Endodermal cell (in vitro differentiated cells): ENCODE results near the gene CAVIN3. TPM values are rescaled to one million over a fixed set of nuclear protein-coding genes. Genes with fewer than 3 reads are reported as not detected.
A peak's percentile ranks its signal among the peaks of the same experiment; 100 is the strongest.

Source experiments
- DNase-seq: peaks from one replicate; pipeline ENCODE4 v3.0.0-alpha.2; 2017
- H3K27ac ChIP-seq: 2 replicates; pipeline ENCODE4 v1.5.1; 2013; ENCODE audit warnings: mild to moderate bottlenecking, low read depth, low read length, moderate library complexity
- H3K27me3 ChIP-seq: 2 replicates; pipeline ENCODE4 v1.6.1; 2013; ENCODE audit warnings: mild to moderate bottlenecking, low read length, moderate library complexity; ENCODE audit not compliant: insufficient read depth, control insufficient read depth, poor library complexity, severe bottlenecking
- H3K36me3 ChIP-seq: 2 replicates; pipeline ENCODE4 v1.7.0; 2013; ENCODE audit warnings: mild to moderate bottlenecking, low read length, moderate library complexity; ENCODE audit not compliant: control insufficient read depth, insufficient read depth
- H3K4me1 ChIP-seq: one replicate; pipeline ENCODE4 v1.7.0; 2013; ENCODE audit warnings: low read length; ENCODE audit not compliant: control insufficient read depth, insufficient read depth
- H3K4me3 ChIP-seq: 2 replicates; pipeline ENCODE4 v1.5.1; 2013; ENCODE audit warnings: mild to moderate bottlenecking, low read length, moderate library complexity
- H3K9ac ChIP-seq: 2 replicates; pipeline ENCODE4 v1.6.1; 2013; ENCODE audit warnings: mild to moderate bottlenecking, low read length, moderate library complexity; ENCODE audit not compliant: poor library complexity, severe bottlenecking; ENCODE audit errors: extremely low read depth
- H3K9me3 ChIP-seq: 2 replicates; pipeline ENCODE4 v1.6.1; 2013; ENCODE audit warnings: mild to moderate bottlenecking, low read length, moderate library complexity; ENCODE audit not compliant: control insufficient read depth
- H3K27ac Mint-ChIP-seq: 2 replicates; pipeline ENCODE4 v1.8.0; 2020; ENCODE audit warnings: mixed read lengths
- H3K27me3 Mint-ChIP-seq: 2 replicates; pipeline ENCODE4 v1.8.0; 2021; ENCODE audit warnings: mild to moderate bottlenecking, mixed read lengths; ENCODE audit not compliant: insufficient read depth
- H3K36me3 Mint-ChIP-seq: 2 replicates; pipeline ENCODE4 v1.8.0; 2020; ENCODE audit warnings: low read depth, mixed read lengths
- H3K4me1 Mint-ChIP-seq: 2 replicates; pipeline ENCODE4 v1.8.0; 2020; ENCODE audit warnings: mixed read lengths
- H3K4me3 Mint-ChIP-seq: 2 replicates; pipeline ENCODE4 v1.8.0; 2020; ENCODE audit warnings: mild to moderate bottlenecking, moderate library complexity, mixed read lengths
- H3K9me3 Mint-ChIP-seq: 2 replicates; pipeline ENCODE4 v1.8.0; 2020; ENCODE audit warnings: mild to moderate bottlenecking, mixed read lengths
- CTCF ChIP-seq: fragments of 200-600 bp; sonication (generic); conservative IDR thresholded peaks from 2 replicates; pipeline ENCODE4 v1.5.0; 2021; ENCODE audit warnings: antibody characterized with exemption, mild to moderate bottlenecking
- WGBS, 2 experiments: methylation state at CpG; one replicate each; pipeline versions ENCODE4 v1.1.5 to v1.1.7; 2013; ENCODE audit warnings: missing lambda C conversion rate in 2 of 2, mixed read lengths in 1 of 2; ENCODE audit not compliant: insufficient coverage in 1 of 2, insufficient read length in 1 of 2; 5-methylcytosine and 5-hydroxymethylcytosine counted together
- total RNA-seq, 2 donors: library from RNA; stranded (reverse); fragmentation: NEBNext Ultra II Directional in 1 of 2; extraction: Animal tissue kit (Norgen Biotek cat#: 25700) in 1 of 2; gene quantifications; 2 replicates in 1 of 2; 3 replicates in 1 of 2; pipeline ENCODE4 v1.2.1, GENCODE V29; 2021

Gene CAVIN3
- total RNA-seq, 2 donors from 2014 or later = 42.2 to 70.2 TPM

- Histone ChIP-seq H3K4me1 (peaks cover 6% of the 10 kb centered on the region), H3K36me3 (no peaks in the 10 kb centered on the region), H3K27ac (no peak overlapping the region), H3K9ac (no peak overlapping the region), H3K9me3 (no peaks in the 10 kb centered on the region), H3K4me3 (no peak overlapping the region), H3K27me3 (no peaks in the 10 kb centered on the region)
- 13 to 20% methylated on average over 1 to 5 of the region's 5 CpGs for WGBS, 2 experiments
- no peaks in the 10 kb centered on the region for H3K36me3 Mint-ChIP-seq
- no peaks in the 10 kb centered on the region for H3K9me3 Mint-ChIP-seq
- peak overlapping the region; percentile 53 for H3K27ac Mint-ChIP-seq
- peak; percentile 98 for TF ChIP-seq CTCF
- H3K4me1 Mint-ChIP-seq = peaks cover 30% of the 10 kb centered on the region
- no peak overlapping the region for H3K4me3 Mint-ChIP-seq
- H3K27me3 Mint-ChIP-seq = no peaks in the 10 kb centered on the region
- peak; percentile 94 for DNase-seq
Observed at GRCh38 chr11:6353367-6353987, 33.2 kb upstream of the CAVIN3 start.

DNA sequence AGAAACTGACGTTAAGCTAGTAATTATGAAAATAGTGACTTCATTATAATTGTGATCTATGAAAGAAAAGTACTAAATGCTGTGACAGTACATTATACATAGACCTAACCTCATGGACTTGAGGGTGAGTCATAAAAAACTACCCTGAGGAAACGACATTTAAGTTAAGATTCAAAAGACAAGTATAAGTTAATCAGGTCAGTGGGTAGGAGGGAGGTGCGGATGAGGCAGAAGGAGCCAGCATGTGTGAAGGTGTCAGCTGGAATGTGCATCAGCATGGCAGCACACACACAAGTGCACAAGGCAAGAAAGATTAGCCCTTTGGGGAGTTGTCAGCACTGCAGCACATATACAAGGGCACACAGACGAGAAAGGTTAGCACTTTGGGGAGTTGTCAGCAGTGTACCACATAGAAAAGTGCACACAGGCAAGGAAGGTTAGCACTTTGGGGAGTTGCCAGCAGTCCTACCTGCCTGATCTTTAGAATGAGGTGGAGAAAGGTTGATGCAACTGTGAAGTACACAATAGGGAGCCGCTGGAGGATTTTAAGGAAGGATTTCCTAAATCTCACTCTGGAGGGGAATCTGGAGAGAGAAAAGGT, 31.6 kb upstream of the CAVIN3 start:
- Mint-ChIP-seq H3K9me3 (peaks cover 4% of the 10 kb centered on the region), H3K27ac (no peak overlapping the region), H3K4me1 (peaks cover 30% of the 10 kb centered on the region), H3K4me3 (no peak overlapping the region), H3K27me3 (no peaks in the 10 kb centered on the region), H3K36me3 (no peaks in the 10 kb centered on the region)
- Histone ChIP-seq H3K4me3 (no peak overlapping the region), H3K9me3 (no peaks in the 10 kb centered on the region), H3K27ac (no peak overlapping the region), H3K27me3 (no peaks in the 10 kb centered on the region), H3K9ac (no peak overlapping the region), H3K4me1 (peaks cover 6% of the 10 kb centered on the region), H3K36me3 (no peaks in the 10 kb centered on the region)
- 84 to 86% methylated on average over 4 of the region's 5 CpGs for WGBS, 2 experiments
- no peak for TF ChIP-seq CTCF
- DNase-seq = no peak

GRCh38 chr11:6350486-6350885, 30.2 kb upstream of the CAVIN3 start:
- H3K4me1 ChIP-seq = peaks cover 6% of the 10 kb centered on the region
- Mint-ChIP-seq H3K4me1 (peaks cover 25% of the 10 kb centered on the region), H3K4me3 (no peak overlapping the region), H3K36me3 (peaks cover 2% of the 10 kb centered on the region), H3K27ac (no peak overlapping the region), H3K9me3 (peaks cover 4% of the 10 kb centered on the region), H3K27me3 (no peaks in the 10 kb centered on the region)
- TF ChIP-seq CTCF = no peak
- H3K36me3 ChIP-seq = no peaks in the 10 kb centered on the region
- 88 to 100% methylated on average over 1 to 2 of the region's 2 CpGs for WGBS, 2 experiments
- no peak for DNase-seq
- no peaks in the 10 kb centered on the region for H3K27me3 ChIP-seq
- no peak overlapping the region for H3K9ac ChIP-seq
- H3K27ac ChIP-seq = no peak overlapping the region
- no peak overlapping the region for H3K4me3 ChIP-seq
- H3K9me3 ChIP-seq = no peaks in the 10 kb centered on the region
